NCI-H526 (cell line): Measurements from ENCODE around the gene RHBDD3.

ENCODE experiments used
- DNase-seq, 2 experiments: peaks; one replicate each; lab custom pipeline; 2025; lab: John Stamatoyannopoulos, UW

The RHBDD3 gene

DNA sequence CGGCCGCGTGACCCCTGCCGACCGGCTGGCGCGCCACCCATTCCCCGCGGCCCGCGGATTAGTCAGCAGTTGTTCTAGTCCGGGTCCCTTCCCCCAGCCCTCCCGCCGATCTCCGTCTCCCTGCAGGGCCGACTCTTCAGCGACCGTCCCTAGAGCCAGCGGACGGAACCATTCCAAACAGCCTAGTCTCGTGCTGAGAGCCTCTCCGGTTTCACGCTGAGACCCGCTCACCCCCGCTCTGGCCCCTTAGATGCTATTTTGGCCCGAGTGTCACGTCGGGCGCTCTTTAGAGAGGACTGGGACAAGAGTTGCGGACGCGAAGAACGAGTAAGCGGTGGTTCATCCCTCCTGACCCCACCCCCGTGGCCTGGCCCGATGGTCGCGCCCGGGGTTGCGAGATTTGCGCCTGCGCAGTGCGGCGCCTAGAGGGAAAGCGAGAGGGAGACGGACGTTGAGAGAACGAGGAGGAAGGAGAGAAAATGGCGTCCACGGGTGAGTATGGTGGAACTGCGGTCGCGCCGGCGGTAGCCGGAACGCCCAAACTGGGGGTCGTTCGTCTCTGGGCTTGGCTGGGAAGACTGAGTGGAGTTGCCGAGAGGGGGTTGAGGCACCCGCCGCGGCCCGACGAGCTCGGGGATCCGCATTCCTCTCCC, at the start of gene RHBDD3, which contains the start of gene EWSR1:
Gene RHBDD3 (minus strand): TSS at position 124 of the 653 bp plus-strand sequence. CDS start 2,355 bp downstream, outside the sequence.
Gene EWSR1 (plus strand): TSS at position 411 of the 653 bp plus-strand sequence. CDS start 69 bp downstream, at position 480.
- peak; percentile 84 to 92 for DNase-seq

DNA sequence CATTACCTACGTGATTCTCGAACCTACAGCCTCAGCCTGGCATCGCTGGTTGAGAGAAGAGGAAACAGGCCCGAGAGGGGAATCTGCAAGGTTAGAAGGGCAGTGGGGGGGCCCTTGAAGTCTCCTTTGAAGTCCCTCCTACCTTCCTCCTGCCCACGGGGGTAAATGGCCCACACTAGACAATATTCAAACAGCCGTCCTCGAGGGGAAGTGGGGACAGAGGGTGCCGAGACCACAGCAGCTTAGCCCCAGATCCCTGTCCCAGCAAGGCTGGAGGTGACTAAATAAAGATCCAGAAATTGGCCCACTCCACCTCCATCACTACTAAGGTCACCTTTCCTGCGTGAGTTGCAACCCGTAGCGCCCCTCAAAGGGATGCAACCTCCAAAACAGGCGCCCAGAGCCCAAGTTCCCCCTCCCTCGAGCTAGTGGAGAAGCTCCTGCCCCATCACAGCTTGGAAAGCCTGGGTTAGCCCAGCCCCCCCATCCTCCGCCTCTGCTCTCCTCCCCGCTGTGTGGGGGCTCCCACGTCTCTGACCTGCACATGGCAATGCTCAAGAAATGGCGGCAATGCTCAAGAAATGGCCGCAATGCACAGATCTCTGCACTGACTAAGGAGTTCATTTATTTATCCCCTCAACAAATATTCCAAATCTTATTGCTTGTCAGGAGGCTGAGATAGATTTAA, 48.5 kb upstream of the RHBDD3 start:
- DNase-seq: no peak

DNA sequence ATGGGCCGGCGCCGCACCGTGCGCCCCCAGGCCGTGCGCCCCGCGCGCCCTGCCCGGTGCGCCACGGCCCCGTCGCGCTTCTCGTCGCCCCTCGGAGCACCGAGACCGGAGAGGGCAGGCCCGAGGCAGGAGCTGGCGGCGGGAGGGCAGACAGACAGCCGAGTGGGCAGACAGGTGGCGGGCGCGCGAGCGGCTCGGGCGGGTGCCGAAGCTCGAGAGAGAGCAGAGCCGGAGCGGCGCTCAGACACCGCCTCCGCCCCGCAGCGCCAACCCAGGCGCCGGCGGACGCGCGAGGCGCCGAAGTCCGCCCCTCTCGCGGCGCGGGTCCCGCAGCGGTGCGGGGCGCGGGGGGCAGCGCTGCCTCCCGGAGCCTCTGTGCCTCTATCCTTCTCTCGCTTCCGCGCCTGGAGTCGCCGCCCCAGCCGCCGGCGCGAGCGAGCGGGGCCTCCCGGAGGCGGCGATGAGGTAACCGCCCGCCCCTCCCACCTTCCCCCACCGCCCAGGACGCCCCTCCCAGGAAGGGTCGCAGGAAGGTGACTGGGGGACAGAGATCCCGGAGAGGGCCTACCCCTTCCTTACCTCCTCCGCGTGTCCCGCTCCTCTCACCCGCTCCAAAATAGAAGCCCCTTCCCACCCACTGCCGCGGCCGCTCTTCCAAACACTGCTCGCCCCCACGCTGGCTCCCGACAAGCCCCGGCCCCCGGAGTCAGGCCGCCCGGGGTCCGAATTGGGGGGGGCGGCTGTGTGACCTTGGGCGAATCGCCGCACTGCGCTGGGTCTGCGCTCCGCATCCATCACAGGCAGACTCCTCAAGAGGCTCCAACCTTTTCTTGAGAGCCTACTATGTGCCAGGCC, 47.7 kb upstream of the RHBDD3 start, which contains the start of gene RASL10A:
Gene RASL10A (minus strand): TSS at position 412 of the 855 bp plus-strand sequence. CDS start 451 bp downstream, outside the sequence.
- DNase-seq: peak in 1 of 2 experiments; percentile 48

DNA sequence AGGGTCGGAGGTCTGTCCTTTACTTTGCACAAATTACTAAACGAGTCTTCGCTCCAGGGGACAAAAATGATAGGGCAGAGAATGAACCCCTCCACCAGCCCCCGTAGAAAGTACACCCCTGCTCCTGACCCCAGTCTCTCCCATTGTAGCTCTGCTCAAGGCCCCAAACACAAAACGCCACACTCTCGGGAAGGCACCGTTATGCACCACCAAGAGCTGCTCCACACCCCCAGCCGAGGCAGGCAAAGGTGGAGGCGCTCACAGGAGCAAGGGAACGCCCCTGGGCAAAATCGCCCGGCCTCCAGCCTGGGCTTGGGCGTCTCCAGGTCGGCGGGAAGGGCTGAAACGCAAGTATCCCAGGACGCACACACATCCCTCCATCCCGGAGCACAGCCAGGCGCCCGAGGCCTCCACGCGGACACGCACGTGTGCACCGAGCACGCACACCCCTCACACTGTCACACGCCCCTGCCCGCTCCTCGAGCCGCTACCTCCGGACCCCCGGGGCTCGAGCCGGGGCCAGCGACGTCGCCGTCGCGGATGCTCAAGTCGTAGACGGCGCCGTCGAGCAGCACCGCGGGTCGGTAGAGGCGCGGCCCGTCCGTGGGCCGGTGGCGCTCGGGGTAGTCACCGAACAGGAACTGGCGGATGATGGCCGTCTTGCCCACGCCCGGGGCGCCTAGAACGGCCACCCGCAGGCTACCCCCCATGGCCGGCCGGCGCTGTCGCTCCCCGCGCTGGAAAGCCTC, 46.9 kb upstream of the RHBDD3 start:
- DNase-seq: peak in 1 of 2 experiments; percentile 16

DNA sequence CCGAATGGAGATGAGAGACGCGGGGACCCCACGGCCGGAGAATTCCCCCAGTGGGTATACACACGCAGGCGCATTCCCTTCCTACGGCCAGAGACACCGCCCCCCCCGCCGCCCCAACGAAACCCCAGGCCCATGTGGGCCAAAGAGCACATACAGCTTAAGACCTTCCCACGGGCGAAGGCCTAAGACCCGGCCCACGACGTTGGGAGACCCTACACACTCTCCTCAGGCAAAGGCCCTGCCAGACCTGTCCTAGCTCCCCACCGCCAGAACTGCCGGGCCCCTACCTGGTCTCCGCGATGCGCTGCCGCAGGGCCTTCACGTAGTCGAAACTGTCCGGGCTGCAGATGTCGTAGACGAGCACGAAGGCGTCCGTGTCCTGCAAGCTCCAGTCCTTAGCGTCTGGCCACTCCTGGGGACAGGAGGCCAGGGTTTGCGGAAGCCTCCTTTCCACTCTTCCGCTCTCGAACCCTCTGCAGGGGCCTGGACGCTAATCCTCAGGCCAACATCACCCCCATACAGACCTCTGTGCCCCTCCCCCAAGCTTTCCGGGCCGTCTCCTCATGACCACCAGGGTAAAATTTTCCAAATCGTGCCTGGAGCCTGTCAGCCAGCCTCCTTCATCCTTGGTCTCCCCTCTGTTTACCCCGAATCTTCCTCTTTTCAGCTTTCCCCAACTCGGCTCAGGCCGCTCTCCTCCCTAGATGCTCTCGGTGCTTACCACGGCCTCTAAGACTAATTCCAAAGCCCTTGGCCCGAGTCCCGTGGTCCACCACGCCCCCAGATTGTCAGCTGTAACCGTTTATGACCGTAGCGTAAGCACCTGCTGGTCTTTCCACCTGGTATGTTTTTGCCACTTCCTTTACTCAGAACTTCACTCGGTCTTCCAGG, 46.0 kb upstream of the RHBDD3 start:
- peak in 1 of 2 experiments; percentile 23 for DNase-seq

DNA sequence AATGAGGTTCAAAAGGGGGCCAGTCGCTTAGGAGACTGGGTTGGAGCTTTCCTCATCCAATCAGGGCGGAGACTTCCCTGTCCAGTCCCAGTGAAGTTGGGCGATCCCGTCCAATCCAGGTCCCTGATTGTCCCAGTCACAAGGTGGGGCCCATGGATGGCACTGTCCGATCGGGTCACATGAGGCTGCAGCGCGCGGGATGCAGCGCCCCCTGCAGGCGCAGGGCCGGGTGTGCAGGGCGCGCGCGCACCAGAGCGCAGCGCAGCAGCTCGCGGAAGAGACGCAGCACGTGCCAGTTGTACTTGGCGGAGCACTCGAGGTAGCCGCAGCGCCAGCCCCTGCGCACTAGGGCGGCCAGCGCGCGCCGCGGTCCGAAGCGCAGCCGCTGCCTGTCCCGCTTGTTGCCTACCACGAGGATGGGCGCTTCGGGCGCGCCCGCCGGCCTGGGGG, 45.4 kb upstream of the RHBDD3 start:
- DNase-seq: no peak

DNA sequence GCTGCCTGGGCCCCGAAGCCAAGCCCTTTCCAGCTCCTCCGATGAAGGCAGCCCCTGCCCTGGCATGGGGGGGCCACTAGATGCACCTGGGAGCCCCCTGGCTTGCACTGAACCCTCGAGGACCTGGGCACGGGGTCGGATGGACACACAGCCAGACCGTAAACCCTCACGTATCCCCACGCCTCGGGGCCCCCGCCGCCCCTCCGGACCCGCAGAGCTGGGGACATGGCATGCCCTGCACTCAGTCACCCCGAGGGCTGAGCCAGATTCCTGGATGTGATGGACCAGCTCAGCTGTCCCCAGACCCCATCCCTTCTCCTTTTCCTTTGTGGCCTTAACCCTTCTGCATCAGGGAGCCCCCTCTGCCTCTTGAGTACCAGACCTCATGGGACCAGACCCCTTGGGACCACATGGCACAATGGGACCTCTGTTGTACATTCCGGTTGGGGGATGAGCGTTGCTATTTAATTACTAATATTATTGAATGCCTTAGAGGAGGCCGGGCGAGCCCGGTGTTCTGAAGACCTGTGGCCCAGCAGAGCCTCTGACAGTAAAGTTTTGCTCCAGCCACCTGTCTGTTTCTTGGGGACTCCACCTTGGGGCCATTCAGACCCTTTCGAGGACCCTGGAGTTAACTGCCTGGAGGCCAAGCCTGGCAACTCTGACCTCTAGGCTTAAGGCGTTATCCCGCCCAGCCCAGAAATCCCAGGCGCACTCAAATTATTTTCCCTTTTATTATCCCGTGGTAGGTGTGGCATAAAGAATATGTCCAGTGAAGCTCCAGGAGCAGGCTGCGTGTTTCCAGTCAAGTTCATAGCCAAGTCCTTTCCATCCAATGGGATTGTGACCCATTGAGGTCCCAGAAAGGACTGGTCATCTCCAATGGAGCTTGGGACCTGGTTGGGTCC, 44.7 kb upstream of the RHBDD3 start:
- DNase-seq: no peak

DNA sequence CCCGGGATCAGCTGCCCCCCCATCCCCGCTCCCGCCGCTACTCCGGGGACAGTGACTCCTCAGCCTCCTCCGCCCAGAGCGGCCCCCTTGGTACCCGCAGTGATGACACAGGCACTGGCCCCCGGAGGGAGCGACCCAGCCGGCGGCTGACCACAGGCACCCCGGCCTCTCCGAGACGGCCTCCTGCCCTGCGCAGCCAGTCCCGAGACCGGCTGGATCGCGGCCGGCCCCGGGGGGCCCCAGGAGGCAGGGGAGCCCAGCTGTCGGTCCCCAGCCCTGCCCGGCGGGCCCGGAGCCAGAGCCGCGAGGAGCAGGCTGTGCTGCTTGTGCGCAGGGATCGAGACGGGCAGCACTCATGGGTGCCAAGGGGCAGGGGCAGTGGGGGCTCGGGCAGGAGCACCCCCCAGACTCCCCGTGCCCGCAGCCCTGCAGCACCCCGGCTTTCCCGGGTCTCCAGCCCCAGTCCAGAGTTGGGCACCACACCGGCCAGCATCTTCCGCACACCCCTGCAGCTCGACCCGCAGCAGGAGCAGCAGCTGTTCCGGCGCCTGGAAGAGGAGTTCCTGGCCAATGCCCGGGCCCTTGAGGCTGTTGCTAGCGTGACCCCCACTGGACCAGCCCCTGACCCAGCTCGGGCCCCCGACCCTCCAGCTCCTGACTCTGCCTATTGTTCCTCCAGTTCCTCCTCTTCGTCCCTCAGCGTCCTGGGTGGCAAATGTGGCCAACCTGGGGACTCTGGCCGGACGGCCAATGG, 43.9 kb upstream of the RHBDD3 start:
- no peak for DNase-seq

DNA sequence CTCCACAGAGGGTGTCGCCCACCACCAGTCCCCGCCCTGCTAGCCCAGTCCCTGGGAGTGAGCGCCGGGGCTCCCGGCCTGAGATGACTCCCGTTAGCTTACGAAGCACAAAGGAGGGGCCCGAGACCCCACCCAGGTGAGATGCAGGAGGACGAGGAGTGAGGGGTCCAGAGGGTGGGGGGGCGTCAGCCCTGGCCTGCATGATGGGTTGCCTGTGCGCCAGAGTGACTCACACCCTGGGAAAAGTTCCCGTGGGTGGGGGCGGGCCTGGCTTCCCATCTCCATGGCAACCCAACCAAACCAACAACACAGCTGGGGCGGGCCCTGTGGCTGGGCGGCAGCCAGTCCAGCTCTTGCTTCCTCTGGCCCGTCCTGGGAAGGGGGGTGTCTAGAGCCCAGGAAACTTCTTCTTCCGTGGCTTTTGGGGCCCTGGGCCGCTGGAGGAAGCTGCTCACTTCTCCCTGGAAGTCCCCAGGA, 43.1 kb upstream of the RHBDD3 start:
- peak in 1 of 2 experiments; percentile 57 for DNase-seq

DNA sequence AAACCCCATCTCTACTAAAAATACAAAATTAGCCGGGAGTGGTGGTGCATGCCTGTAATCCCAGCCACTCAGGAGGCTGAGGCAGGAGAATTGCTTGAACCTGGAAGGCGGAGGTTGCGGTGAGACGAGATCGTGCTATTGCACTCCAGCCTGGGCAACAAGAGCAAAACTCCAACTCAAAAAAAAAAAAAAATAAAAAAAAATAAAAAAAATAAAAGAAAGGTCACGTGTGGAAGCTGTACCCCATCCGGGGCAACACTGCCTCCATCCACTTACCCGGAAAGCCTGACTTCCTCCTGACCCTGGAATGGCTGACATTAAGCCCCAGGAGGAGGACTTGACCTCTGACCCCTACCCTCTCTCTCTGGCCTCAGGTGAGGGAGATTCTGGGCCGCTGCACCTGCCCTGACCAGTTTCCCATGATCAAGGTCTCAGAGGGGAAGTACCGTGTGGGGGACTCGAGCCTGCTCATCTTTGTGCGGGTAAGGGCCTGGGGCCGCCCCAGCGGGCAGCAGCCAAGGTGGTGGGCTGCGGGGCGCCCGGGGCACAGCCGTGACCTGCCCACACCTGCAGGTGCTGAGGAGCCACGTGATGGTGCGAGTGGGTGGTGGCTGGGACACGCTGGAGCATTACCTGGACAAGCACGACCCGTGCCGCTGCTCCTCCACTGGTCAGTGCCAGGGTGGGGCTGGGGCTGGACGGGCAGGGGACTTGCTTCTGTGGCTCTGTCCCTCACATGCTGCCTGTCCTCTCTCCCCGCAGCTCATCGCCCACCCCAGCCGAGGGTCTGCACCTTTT, 42.5 kb upstream of the RHBDD3 start:
- DNase-seq: no peak

DNA sequence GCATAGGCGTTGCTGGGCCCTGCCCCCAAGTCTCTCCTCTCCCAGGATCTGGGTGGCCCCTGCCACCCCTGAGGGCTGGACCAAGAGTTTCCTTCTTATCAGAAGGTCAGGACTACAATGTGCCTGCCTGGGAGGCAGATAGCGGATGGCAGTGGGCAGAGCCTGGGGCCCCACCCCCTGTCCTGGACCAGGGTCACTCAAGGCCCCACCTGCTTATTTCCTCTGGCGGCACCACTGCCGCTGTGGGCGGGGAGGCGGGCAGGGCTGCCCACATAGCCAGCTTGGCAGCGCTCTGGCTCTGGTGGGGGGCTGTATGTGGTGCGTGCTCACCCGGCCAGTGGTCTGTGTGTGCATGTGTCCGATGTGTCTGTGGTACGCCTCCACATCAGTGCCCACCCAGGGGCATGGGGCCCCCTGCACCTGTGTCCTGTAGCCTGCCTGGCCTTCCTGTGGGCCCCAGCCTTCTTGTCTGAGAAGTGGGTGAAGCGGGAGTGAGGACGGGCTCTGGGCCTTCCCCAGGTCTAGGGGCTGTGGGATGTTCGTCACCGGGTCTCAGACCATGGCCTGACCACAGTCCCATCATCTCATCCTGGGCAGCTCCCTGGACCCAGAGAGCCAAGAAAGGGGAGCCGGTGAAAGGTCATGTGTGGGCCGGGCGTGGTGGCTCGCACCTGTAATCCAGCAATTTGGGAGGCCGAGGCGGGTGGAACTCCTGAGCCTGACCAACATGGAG, 41.7 kb upstream of the RHBDD3 start:
- no peak for DNase-seq

DNA sequence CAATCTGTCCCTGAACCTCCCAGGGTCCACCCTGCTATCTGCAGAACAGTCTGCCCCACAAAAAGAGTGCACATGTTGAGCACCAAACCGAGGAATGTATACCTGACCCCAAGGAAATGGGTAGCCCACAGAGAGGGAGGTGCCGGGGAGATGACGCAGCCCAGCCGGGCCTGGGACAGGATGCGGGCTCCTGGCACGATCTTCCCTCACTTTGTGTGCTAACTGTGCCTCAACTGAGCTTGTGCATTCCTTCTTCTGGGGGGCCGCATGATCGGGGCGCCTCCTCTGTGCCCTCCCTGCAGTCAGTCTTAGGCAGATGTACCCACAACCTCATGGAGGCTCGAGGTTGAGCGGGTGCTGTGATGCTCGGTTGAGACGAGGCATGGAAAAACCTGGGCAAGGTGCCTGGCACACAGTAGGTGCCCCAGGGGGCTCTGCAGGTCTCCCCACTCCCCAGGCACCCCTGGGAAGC, 41.0 kb upstream of the RHBDD3 start:
- DNase-seq: no peak

DNA sequence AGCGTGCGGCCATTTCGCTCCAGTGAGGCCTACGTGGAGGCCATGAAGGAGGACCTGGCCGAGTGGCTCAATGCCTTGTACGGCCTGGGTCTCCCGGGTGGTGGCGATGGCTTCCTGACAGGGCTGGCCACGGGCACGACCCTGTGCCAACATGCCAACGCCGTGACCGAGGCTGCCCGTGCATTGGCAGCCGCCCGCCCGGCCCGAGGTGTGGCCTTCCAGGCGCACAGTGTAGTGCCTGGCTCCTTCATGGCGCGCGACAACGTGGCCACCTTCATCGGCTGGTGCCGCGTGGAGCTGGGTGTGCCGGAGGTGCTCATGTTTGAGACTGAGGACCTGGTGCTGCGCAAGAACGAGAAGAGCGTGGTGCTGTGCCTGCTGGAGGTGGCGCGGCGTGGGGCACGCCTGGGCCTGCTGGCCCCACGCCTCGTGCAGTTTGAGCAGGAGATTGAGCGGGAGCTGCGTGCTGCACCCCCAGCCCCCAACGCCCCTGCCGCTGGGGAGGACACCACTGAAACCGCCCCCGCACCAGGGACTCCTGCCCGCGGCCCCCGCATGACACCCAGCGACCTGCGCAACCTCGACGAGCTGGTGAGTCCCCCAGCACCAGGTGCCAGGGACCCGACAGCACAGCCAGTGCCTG, 40.5 kb upstream of the RHBDD3 start:
- no peak for DNase-seq

DNA sequence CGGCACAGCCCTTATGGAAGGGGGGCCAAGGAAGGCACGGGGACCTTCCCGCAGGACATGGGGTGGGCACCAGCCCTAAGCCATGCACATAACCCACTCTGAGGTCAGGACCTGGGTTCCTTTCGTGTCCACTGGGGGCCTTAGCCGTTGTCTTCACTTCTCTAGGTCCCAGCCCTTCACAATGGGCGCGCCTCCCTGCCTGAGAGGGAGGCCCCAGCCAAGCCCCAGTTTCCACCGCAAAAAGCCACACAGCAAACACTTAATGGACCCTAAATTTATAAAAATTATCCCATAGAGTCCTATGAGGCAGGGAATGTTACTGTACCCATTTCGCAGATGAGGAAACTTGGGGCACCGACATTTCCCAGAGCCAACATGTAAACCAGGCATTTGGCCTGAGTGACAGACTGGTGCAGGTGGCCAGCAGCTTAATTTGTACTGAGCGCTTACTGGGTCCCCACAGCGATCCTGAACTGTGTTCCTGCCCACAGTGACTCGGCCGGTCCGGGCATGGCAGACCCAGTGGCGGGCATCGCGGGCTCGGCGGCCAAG, 39.9 kb upstream of the RHBDD3 start:
- DNase-seq: no peak

DNA sequence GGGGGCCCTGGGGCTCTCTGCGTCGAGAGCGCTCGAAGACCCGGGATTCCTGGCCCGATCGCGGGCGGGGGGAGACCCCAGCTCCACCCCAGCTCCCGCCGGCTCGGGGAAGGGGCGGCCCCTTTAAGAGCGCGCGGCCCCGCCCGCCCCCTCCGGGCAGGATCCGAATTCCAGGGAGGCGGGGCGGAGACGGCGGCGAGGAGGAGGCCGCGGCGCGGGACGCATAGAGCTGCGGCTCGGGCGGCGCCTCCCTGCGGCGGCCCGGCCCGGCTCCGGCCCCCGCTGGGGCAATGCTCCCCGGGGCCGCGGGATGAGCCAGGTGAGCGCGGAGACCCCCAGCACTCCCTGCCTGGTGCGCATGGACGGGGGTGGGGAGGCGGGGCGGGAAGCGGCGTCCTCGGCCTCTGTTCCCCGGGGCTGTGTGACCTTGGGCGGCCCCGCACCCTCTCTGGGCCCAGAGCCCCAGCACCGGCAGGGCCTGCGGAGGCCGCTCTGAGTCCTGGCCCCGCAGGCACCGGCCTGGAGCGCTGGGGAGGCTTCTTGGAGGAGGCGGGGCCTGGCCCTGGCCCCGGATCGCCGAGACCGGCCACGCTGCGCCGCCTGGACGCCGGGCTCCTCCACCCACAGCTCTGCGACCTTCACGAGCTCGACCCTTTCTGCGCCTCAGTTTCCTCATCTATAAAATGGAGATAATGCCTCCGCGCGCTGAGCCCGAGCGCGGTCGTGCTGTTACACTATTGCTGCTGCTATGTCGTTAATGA, 39.2 kb upstream of the RHBDD3 start:
- DNase-seq: peak in 1 of 2 experiments; percentile 74
